HG03571 (cell line): ENCODE measurements around the gene KCNJ5.
"Not testable (repeated sequence)": the region's sequence is repeated elsewhere in the genome, so short reads cannot be mapped to it uniquely, and the experiment has no call there.

Source experiments
- ATAC-seq: cut with Tn5 transposase; IDR thresholded peaks from one replicate; pipeline ENCODE4 v1.9.1; 2021; ENCODE audit not compliant: unreplicated experiment

Gene KCNJ5

DNA sequence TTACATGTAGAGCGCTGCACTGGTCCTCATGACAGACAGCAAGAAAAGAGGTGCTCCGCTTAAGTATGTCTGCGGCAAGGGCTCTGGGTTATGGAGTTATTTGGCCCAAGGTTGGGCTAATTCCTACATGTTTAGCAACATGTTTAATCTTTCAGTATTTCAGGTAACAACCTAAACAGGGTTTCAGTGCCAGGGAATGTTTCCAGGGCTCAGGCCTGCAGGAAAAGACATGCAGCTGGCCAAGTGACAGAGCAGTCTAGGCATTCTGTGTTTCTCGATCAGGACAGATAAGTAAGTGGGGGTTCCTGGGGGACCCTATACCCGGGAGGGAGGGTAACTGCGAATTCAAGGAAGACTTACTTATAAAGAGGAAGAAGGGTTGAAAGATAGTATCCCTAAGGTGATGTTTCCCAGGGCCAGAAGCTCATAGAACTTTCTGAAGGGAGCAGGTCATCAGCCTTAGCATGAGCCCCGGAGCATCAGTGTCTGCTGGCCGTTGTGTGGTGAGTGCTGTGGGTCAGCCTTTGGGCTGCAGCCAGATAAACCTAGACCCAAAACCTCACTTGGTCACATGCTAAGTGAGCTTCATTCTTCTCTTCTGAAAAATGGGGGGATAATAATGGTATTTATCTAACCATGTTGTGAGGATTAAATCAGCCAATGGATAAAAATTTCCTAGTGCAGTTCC is 18.4 kb downstream of the KCNJ5 start:
- no peak for ATAC-seq

GRCh38 chr11:128910576-128910975 is 19.4 kb downstream of the KCNJ5 start:
- no peak for ATAC-seq

GRCh38 chr11:128911239-128911638 is 20.1 kb downstream of the KCNJ5 start:
- no peak for ATAC-seq

DNA sequence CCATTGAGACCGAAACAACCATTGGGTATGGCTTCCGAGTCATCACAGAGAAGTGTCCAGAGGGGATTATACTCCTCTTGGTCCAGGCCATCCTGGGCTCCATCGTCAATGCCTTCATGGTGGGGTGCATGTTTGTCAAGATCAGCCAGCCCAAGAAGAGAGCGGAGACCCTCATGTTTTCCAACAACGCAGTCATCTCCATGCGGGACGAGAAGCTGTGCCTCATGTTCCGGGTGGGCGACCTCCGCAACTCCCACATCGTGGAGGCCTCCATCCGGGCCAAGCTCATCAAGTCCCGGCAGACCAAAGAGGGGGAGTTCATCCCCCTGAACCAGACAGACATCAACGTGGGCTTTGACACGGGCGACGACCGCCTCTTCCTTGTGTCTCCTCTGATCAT is 20.5 kb downstream of the KCNJ5 start:
- ATAC-seq = no peak

DNA sequence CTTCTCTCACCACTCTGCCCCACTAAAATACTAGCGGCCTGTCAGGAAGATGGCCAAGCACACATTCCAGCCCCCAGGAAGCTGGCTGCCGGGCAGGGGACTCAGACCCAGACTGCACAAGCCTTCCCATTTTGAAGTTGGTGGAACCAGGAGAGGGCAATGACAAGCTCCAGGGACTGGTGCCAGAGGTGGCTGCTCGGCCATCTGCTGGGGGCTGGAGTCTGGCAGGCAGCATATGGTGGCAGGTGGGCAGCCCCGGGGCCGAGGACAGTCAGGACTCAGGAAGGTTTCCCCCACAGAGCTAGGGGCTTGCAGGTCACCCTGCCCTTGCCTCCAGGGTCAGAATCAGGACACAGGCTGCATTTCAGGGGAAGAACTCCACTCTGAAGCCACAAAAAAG is 22.6 kb downstream of the KCNJ5 start:
- ATAC-seq = no peak

DNA sequence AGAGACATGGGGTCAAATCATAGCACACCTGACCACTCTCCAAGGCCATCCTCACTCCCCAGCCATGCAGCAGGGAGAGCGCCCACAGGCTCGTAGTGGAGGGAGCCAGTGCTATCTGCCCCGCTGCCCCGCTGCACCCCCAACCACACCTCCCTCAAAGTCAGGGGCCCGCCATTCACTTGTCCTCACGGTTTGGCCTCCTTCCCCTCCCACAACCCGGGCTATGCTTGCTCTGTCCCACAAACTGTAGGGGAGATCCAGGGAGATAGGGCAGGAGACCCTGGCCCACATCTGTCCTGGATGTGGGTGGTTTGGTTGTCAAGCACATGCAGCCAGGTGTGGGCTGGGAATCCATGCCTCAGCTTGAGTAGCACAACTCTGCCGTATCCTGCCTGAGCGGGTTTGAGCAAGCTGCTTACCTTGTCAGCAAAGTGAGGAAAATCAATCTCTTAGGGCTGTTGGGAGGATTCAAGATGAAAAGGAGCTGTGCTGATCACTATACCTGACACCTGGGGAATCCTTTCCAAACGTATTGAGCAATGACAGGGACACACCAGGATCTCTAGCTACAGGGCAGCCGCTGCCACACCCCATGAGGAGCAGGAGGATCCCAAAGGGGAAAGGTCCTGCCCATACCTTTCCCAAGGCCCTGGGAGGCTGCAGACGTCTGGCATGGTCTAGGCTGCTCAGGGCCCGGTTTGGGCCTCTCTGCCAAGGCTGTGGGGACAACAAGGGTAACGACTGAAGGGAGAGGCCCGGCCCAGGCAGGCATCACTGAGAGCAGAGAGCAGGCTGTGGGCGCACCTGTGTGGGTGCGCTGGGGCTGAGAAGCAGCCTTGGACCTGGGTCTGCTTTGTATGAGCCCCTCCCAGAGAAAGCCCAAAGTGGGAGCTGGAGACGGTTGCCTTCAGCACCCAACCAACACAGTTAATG is 23.3 kb downstream of the KCNJ5 start:
- ATAC-seq = no peak

- no peak for ATAC-seq
These were observed 24.0 kb downstream of the KCNJ5 start for GRCh38 chr11:128915149-128915521.

DNA sequence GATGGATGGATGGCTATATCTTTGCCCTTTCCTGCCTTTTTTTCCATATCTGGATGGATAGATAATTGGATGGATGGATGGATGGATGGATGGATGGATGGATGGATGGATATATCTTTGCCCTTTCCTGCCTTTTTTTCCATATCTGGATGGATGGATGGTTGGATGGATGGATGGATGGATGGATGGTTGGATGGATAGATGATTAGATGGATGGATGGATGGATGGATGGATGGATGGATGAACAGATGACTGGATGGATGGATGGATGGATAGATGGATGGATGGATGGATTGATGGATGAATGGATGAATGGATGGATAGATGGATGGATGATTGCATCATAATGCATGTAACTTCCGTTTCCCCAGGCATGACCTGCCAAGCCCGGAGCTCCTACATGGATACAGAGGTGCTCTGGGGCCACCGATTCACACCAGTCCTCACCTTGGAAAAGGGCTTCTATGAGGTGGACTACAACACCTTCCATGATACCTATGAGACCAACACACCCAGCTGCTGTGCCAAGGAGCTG is 24.9 kb downstream of the KCNJ5 start:
- no peak for ATAC-seq

GRCh38 chr11:128916681-128917080 is 25.5 kb downstream of the KCNJ5 start:
- no peak for ATAC-seq

DNA sequence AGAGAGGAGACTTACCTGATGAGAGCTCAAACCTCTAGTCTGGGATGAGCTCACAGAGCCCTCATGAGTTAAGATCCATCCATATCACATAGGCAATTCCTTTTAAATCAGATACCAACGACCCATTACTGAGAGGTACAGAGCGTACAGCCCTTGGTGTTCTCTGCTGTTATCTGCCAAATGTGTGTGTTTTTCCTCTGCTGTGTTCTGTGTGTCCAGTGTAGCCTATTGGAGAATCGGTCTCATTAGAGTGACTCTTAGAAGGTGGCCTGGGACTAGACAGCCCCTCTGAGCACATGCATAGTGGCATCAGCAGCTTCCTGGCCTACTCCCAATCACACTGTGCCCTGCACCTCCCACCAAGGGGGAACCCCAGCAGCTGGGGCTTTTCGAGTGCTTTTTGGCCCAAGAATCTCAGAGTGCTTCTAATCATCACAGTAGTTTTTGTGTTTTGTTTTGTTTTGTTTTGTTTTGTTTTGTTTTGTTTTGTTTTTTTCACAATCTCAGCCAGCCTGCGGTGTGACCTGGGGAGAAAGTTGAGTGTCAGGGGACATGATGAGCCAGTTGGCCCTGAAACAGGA is 26.1 kb downstream of the KCNJ5 start:
- no peak for ATAC-seq

GRCh38 chr11:128919216-128919615 is 28.1 kb downstream of the KCNJ5 start:
- ATAC-seq = no peak

GRCh38 chr11:128919635-128920034 is 28.5 kb downstream of the KCNJ5 start:
- ATAC-seq = not testable (repeated sequence)

DNA sequence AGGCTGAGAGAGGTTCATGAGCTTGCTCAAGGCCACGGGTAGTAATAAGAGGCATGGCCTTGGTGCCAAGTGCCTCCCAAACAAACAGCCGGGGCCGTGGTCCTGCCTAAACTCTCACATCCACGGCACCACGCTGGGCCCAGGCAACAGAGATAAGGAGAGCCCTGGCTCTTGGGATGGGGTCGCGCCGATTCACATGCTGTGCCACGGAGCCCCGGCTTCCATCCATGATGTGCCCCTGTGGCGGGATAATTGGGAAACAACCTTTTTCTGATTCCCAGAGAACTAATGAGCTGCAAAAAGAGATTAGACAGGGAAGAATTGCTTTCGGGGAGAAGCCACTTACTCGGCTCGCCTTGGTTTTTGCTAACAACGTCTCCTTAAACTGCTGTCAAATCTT is 29.5 kb downstream of the KCNJ5 start:
- no peak for ATAC-seq

DNA sequence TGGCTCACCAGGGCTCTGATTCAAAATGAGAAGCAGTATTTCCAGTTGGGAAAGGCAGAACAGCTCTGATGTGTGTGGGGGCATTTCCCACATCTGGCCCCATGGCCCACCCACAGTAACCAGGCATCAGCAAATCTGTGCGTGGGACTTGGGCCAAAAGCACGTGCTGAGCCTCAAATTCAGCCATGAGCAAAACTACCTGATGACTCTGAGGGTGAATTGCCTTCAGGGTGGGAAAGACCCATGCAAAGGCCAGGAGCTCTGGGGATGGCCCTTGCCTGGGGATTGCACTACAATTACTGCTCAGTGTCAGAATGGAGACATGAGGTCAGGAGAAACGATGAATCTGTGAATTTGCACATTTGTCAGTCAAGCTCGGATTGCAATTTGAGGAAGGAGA is 30.6 kb downstream of the KCNJ5 start:
- ATAC-seq = no peak

GRCh38 chr11:128924104-128924503 is 32.9 kb downstream of the KCNJ5 start:
- no peak for ATAC-seq

- ATAC-seq = no peak
These were observed 33.5 kb downstream of the KCNJ5 start for GRCh38 chr11:128924510-128925249.

DNA sequence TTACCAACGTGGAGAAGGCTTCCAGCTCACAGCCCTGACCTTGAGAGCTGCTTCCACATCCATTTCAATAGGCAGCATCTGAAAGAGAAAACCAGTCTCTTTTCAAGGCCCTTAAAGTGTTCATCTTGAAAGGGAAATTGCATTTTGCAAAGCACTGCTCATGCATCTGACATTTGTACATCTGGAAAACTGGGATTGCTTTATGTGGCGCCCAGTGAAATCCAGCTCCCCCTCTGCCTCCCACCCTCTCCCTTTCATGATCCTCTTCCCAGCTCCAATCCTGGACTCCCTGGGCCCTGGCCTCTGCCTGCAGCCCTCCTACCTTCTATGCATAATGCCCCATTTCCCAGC is 34.1 kb downstream of the KCNJ5 start:
- ATAC-seq = no peak

- no peak for ATAC-seq
These were observed 34.8 kb downstream of the KCNJ5 start for GRCh38 chr11:128926000-128926399.

GRCh38 chr11:128926437-128927107 is 35.4 kb downstream of the KCNJ5 start:
- no peak for ATAC-seq

- ATAC-seq = no peak
These were observed 35.9 kb downstream of the KCNJ5 start for GRCh38 chr11:128927108-128927461.
